ENCODE data around the gene CTSG. TPM values are rescaled to one million over a fixed set of nuclear protein-coding genes. Genes with fewer than 3 reads are reported as not detected.
"Not testable (repeated sequence)": the region's sequence is repeated elsewhere in the genome, so short reads cannot be mapped to it uniquely, and the experiment has no call there.

CTSG gene
- polyA plus RNA-seq, 2 of the 4 experiments (the other 2 are of a cell fraction) = not detected

- DNase-seq (ENCODE audit: low read depth in 1 of 2, low spot score in 1 of 2) = no peak
- H3K4me3 ChIP-seq = no peak overlapping the region
- 9% methylated on average over 1 of the region's 1 CpG for WGBS (ENCODE audit: missing lambda C conversion rate)
- no peak for ATAC-seq
- POLR2A ChIA-PET = no interaction called here
- no peaks in the 10 kb centered on the region for H3K9me3 ChIP-seq
- H3K4me2 ChIP-seq = no peak overlapping the region
- no peak for TF ChIP-seq PBX3 (IDR thresholded peaks at IDR 0.05)
- no peak for TF ChIP-seq NR3C1 (IDR thresholded peaks at IDR 0.05)
- no peak for TF ChIP-seq CHD4 (IDR thresholded peaks at IDR 0.05; ENCODE audit: borderline replicate concordance)
- no peak for TF ChIP-seq ATOH8 (CRISPR knock-in tag; IDR thresholded peaks at IDR 0.05; ENCODE audit: low read depth)
- no peak for TF ChIP-seq ZSCAN20 (CRISPR knock-in tag; IDR thresholded peaks at IDR 0.05)
- no peak for TF ChIP-seq RFX5 (IDR thresholded peaks at IDR 0.05)
- TF ChIP-seq SMC3 (IDR thresholded peaks at IDR 0.05) = no peak
- TF ChIP-seq HOXB13 (CRISPR knock-in tag; IDR thresholded peaks at IDR 0.05; ENCODE audit: low read depth) = no peak
- TF ChIP-seq CBX2 (IDR thresholded peaks at IDR 0.05; ENCODE audit: borderline replicate concordance, low read depth) = no peak
- no peak for TF ChIP-seq BHLHE40 (IDR thresholded peaks at IDR 0.05; ENCODE audit: low read depth, low read length)
- no peak for TF ChIP-seq KDM1A (IDR thresholded peaks at IDR 0.05; ENCODE audit: low read depth)
- no peak for TF ChIP-seq HEYL (CRISPR knock-in tag; IDR thresholded peaks at IDR 0.05)
- TF ChIP-seq HOXB5 (CRISPR knock-in tag; IDR thresholded peaks at IDR 0.05) = no peak
- TF ChIP-seq NFE2L2 (conservative IDR thresholded peaks at IDR 0.05; ENCODE audit: low read length) = no peak
- H3K4me1 ChIP-seq = no peaks in the 10 kb centered on the region
- CTCF ChIA-PET = no interaction called here
- H3K27ac ChIP-seq = no peak overlapping the region
- no peak for FAIRE-seq
Observed at GRCh38 chr14:24535737-24536136, 40.3 kb downstream of the CTSG start.

GRCh38 chr14:24534286-24534685, 41.8 kb downstream of the CTSG start:
- TF ChIP-seq KDM5A (IDR thresholded peaks at IDR 0.05) (no peak), SREBF2 (IDR thresholded peaks at IDR 0.05) (no peak), BHLHE40 (IDR thresholded peaks at IDR 0.05; ENCODE audit: low read depth, low read length) (no peak), RAD21 (conservative IDR thresholded peaks at IDR 0.05 in 1 of 2, IDR thresholded peaks at IDR 0.05 in 1 of 2) (no peak), EHF (CRISPR knock-in tag; IDR thresholded peaks at IDR 0.05) (no peak)
- ATAC-seq = no peak
- POLR2A ChIA-PET = no interaction called here
- Histone ChIP-seq H3K27ac (no peak overlapping the region), H3K4me2 (no peak overlapping the region), H3K4me3 (no peak overlapping the region), H3K4me1 (no peaks in the 10 kb centered on the region), H3K9me3 (no peaks in the 10 kb centered on the region)
- no peak for DNase-seq (ENCODE audit: low read depth in 1 of 2, low spot score in 1 of 2)
- FAIRE-seq = no peak
- 31% methylated on average over 3 of the region's 3 CpGs for WGBS (ENCODE audit: missing lambda C conversion rate)
- CTCF ChIA-PET = no interaction called here

GRCh38 chr14:24525877-24526620, 50.0 kb downstream of the CTSG start:
- DNase-seq (ENCODE audit: low read depth in 1 of 2, low spot score in 1 of 2); CTCF ChIA-PET; ATAC-seq; H3K9me3 ChIP-seq; FAIRE-seq; H3K4me1 ChIP-seq; POLR2A ChIA-PET; H3K27ac ChIP-seq; H3K4me3 ChIP-seq: not testable (repeated sequence)
- H3K4me2 ChIP-seq = peak overlapping the region; percentile 30; the same call in 1 of the 3 replicates
- WGBS (ENCODE audit: missing lambda C conversion rate) = 6% methylated on average over 10 of the region's 15 CpGs

Other genes starting within 250 kb of the CTSG start
- gene ADCY4, start 241.2 kb downstream of the CTSG start, polyA plus RNA-seq (2011; rRNA removed) = not detected in 2 replicates
- gene ADCY4, start 241.2 kb downstream of the CTSG start, polyA plus RNA-seq (2017; fragmentation: RNase III; extraction: RNeasy Plus Mini Kit Qiagen cat#74134 plus additional on column Dnase treatment) = not detected in 3 replicates
- gene RIPK3, start 236.3 kb downstream of the CTSG start, polyA plus RNA-seq (2011; rRNA removed) = not detected in 2 replicates
- gene RIPK3, start 236.3 kb downstream of the CTSG start, polyA plus RNA-seq (2017; fragmentation: RNase III; extraction: RNeasy Plus Mini Kit Qiagen cat#74134 plus additional on column Dnase treatment) = not detected in 3 replicates
- 0.32 and 0.62 TPM in 2 replicates for gene NFATC4, start 208.1 kb downstream of the CTSG start, polyA plus RNA-seq (2011; rRNA removed)
- gene NFATC4, start 208.1 kb downstream of the CTSG start, polyA plus RNA-seq (2017; fragmentation: RNase III; extraction: RNeasy Plus Mini Kit Qiagen cat#74134 plus additional on column Dnase treatment) = 0.04 to 0.25 TPM (median 0.10 TPM) in 3 replicates
- gene NYNRIN, start 177.2 kb downstream of the CTSG start, polyA plus RNA-seq (2011; rRNA removed) = 0.44 and 0.60 TPM in 2 replicates
- gene NYNRIN, start 177.2 kb downstream of the CTSG start, polyA plus RNA-seq (2017; fragmentation: RNase III; extraction: RNeasy Plus Mini Kit Qiagen cat#74134 plus additional on column Dnase treatment) = 0.17 to 0.29 TPM (median 0.19 TPM) in 3 replicates
- gene CBLN3, start 146.6 kb downstream of the CTSG start, polyA plus RNA-seq (2011; rRNA removed) = 1.3 and 1.6 TPM in 2 replicates
- 1.1 to 1.5 TPM (median 1.4 TPM) in 3 replicates for gene CBLN3, start 146.6 kb downstream of the CTSG start, polyA plus RNA-seq (2017; fragmentation: RNase III; extraction: RNeasy Plus Mini Kit Qiagen cat#74134 plus additional on column Dnase treatment)
- gene KHNYN, start 146.3 kb downstream of the CTSG start, polyA plus RNA-seq (2011; rRNA removed) = 19.0 and 25.0 TPM in 2 replicates
- gene KHNYN, start 146.3 kb downstream of the CTSG start, polyA plus RNA-seq (2017; fragmentation: RNase III; extraction: RNeasy Plus Mini Kit Qiagen cat#74134 plus additional on column Dnase treatment) = 23.5 to 26.4 TPM (median 25.2 TPM) in 3 replicates
- gene SDR39U1, start 133.5 kb downstream of the CTSG start, polyA plus RNA-seq (2011; rRNA removed) = 57.3 and 64.4 TPM in 2 replicates
- gene SDR39U1, start 133.5 kb downstream of the CTSG start, polyA plus RNA-seq (2017; fragmentation: RNase III; extraction: RNeasy Plus Mini Kit Qiagen cat#74134 plus additional on column Dnase treatment) = 48.1 to 61.1 TPM (median 57.6 TPM) in 3 replicates
- not detected in 2 replicates for gene CMA1, start 68.0 kb downstream of the CTSG start, polyA plus RNA-seq (2011; rRNA removed)
- not detected in 3 replicates for gene CMA1, start 68.0 kb downstream of the CTSG start, polyA plus RNA-seq (2017; fragmentation: RNase III; extraction: RNeasy Plus Mini Kit Qiagen cat#74134 plus additional on column Dnase treatment)
- not detected in 2 replicates for gene GZMH, start 33.4 kb upstream of the CTSG start, polyA plus RNA-seq (2011; rRNA removed)
- not detected in 3 replicates for gene GZMH, start 33.4 kb upstream of the CTSG start, polyA plus RNA-seq (2017; fragmentation: RNase III; extraction: RNeasy Plus Mini Kit Qiagen cat#74134 plus additional on column Dnase treatment)
- not detected in 2 replicates for gene GZMB, start 57.9 kb upstream of the CTSG start, polyA plus RNA-seq (2011; rRNA removed)
- not detected in 3 replicates for gene GZMB, start 57.9 kb upstream of the CTSG start, polyA plus RNA-seq (2017; fragmentation: RNase III; extraction: RNeasy Plus Mini Kit Qiagen cat#74134 plus additional on column Dnase treatment)

Measured in A549 (cell line).